ENCODE data around the gene GATAD2A.

Gene GATAD2A

GRCh38 chr19:19547674-19548336, 142.3 kb downstream of the GATAD2A start:
- no peak for DNase-seq (ENCODE audit: low read depth)

DNA sequence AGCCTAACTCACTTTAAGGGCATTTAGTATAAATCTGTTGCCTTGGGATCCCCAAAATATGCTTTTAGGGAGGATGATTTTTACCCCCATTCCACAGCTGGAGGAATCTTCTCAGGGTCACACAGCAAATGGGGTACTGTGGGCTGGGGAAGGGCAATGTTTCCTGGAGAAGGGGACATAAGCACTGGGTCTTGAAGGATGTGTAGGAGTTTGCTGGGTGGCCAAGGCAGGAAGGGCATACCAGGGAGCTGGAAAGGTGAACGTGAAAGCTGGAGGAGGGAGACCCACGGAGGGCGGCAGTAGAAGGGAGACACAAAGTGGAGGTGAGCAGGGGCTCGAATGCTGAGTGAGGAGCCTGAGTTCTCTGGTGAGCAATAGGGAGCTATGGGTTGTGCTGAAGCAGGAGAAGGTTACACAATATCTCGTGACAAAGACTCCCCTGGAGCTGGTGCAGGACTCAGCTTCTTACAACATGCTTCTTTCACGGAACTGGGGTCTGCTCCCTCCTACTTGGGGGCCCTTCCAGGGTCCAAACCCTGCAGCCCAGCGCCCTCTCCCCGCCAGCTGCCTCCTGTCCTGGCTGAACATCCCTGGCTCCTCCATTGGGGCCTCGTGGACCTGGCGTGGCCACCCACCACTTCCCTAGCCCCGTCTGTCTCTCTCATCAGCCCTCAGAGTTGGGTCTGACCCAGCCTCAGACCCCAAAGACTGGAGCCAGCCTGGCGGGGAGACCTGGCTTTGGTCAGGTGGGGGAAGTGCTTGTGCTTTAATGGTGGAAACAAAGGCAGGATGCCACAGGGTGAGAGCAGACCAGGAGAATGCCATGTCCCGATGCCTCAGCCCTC, 143.7 kb downstream of the GATAD2A start:
- DNase-seq (ENCODE audit: low read depth) = no peak

- DNase-seq (ENCODE audit: low read depth) = no peak
These were observed 144.5 kb downstream of the GATAD2A start for GRCh38 chr19:19549804-19550464.

GRCh38 chr19:19550485-19550929, 145.0 kb downstream of the GATAD2A start:
- no peak for DNase-seq (ENCODE audit: low read depth)

- no peak for DNase-seq (ENCODE audit: low read depth)
These were observed 145.7 kb downstream of the GATAD2A start for GRCh38 chr19:19550972-19551852.

GRCh38 chr19:19551853-19552192, 146.3 kb downstream of the GATAD2A start:
- no peak for DNase-seq (ENCODE audit: low read depth)

- DNase-seq (ENCODE audit: low read depth) = no peak
These were observed 147.3 kb downstream of the GATAD2A start for GRCh38 chr19:19552798-19553197.

DNA sequence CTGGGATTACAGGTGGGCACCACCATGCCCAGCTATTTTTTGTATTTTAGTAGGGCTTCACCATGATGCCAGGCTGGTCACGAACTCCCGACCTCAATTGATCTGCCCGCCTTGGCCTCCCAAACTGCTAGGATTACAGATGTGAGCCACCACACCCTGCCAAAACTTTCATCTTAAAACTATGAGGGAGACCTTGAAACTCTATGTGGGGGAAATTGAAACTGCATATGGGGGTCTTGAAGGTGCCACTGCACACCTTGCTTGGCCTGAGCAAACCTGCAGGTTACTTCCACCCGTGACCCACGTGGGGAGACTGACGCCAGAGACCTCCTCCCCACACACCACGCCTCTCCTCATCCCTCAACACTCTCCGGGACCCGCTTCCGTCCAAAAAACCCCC, 148.2 kb downstream of the GATAD2A start:
- no peak for DNase-seq (ENCODE audit: low read depth)

- DNase-seq (ENCODE audit: low read depth) = no peak
These were observed 148.9 kb downstream of the GATAD2A start for GRCh38 chr19:19554074-19555023.

DNA sequence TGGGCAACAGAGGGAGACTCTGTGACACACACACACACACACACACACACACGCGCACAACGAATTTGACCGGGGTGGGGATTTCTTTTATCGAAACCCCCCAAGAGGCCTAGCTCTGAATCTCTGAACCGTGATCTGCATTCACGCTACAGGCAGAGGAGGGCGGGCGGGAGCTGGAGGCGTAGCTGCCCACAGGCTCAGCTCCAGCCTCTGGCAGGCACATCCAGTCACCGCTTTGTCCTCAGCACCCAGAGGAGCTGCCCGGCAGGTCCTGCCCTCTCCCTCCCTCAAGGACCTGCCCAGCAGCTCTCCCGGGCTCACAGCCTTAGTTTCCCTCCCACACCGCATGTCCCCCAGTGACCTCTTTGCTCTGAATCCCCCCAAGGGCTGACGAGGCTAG, 152.6 kb downstream of the GATAD2A start:
- no peak for DNase-seq (ENCODE audit: low read depth)
